NCI-H1930 (cell line): ENCODE measurements around the gene POLR2A.

Experiments
- DNase-seq, 2 experiments: peaks; one replicate each; lab custom pipeline; 2025; lab: John Stamatoyannopoulos, UW

The POLR2A gene

GRCh38 chr17:7508145-7508544, 24.0 kb downstream of the POLR2A start:
- DNase-seq: no peak

- DNase-seq: no peak
Measured at GRCh38 chr17:7508846-7509245, 24.7 kb downstream of the POLR2A start.

- no peak for DNase-seq
Measured at GRCh38 chr17:7509937-7510336, 25.8 kb downstream of the POLR2A start.

GRCh38 chr17:7511108-7511507, 26.9 kb downstream of the POLR2A start:
- DNase-seq: no peak

- no peak for DNase-seq
Measured at GRCh38 chr17:7512105-7512504, 27.9 kb downstream of the POLR2A start.

- no peak for DNase-seq
Measured at GRCh38 chr17:7512824-7513540, 28.8 kb downstream of the POLR2A start.

- DNase-seq: no peak
Measured at GRCh38 chr17:7513850-7514419, 29.8 kb downstream of the POLR2A start.

- no peak for DNase-seq
Measured at GRCh38 chr17:7515911-7516610, 31.9 kb downstream of the POLR2A start.

- DNase-seq: peak; percentile 15 to 18
Measured at GRCh38 chr17:7523033-7523432, 38.9 kb downstream of the POLR2A start.

- DNase-seq: no peak
Measured at GRCh38 chr17:7528842-7529241, 44.7 kb downstream of the POLR2A start.

GRCh38 chr17:7530023-7530900, 46.1 kb downstream of the POLR2A start:
- DNase-seq: no peak

- no peak for DNase-seq
Measured at GRCh38 chr17:7538050-7538449, 53.9 kb downstream of the POLR2A start.

GRCh38 chr17:7538891-7539545, 54.9 kb downstream of the POLR2A start:
- DNase-seq: no peak

- DNase-seq: no peak
Measured at GRCh38 chr17:7541074-7541621, 57.0 kb downstream of the POLR2A start.

- no peak for DNase-seq
Measured at GRCh38 chr17:7544911-7545310, 60.7 kb downstream of the POLR2A start.

- no peak for DNase-seq
Measured at GRCh38 chr17:7548585-7549400, 64.6 kb downstream of the POLR2A start, which contains the start of gene TNFSF12. TSS of gene TNFSF12 (plus strand) at chr17:7549058. CDS start at chr17:7549154, 96 bp downstream.
